AG08395 (cell line): ENCODE measurements around the gene IFITM2.
"Not testable (repeated sequence)": the region's sequence is repeated elsewhere in the genome, so short reads cannot be mapped to it uniquely, and the experiment has no call there.

Experiments
- DNase-seq: peaks from one replicate; pipeline ENCODE4 v3.0.0; 2012; ENCODE audit warnings: mixed read lengths, low spot score

Gene IFITM2

GRCh38 chr11:342328-342727 is 34.7 kb downstream of the IFITM2 start:
- no peak for DNase-seq

GRCh38 chr11:344836-345578 is 37.4 kb downstream of the IFITM2 start:
- DNase-seq: no peak

GRCh38 chr11:346529-346928 is 38.9 kb downstream of the IFITM2 start:
- DNase-seq: no peak

- not testable (repeated sequence) for DNase-seq
These were observed 41.8 kb downstream of the IFITM2 start for GRCh38 chr11:349270-349954.

- not testable (repeated sequence) for DNase-seq
These were observed 42.6 kb downstream of the IFITM2 start for GRCh38 chr11:350033-350722.

GRCh38 chr11:350723-351255 is 43.2 kb downstream of the IFITM2 start:
- no peak for DNase-seq

GRCh38 chr11:351411-351810 is 43.8 kb downstream of the IFITM2 start:
- DNase-seq: no peak

- DNase-seq: no peak
These were observed 44.9 kb downstream of the IFITM2 start for GRCh38 chr11:352456-353031.

- DNase-seq: peak; percentile 83
These were observed 45.7 kb downstream of the IFITM2 start for GRCh38 chr11:353179-353873.

- peak; percentile 93 for DNase-seq
These were observed 48.2 kb downstream of the IFITM2 start for GRCh38 chr11:355581-356458.

GRCh38 chr11:356610-357009 is 49.0 kb downstream of the IFITM2 start:
- no peak for DNase-seq

GRCh38 chr11:357582-357981 is 50.0 kb downstream of the IFITM2 start:
- DNase-seq: no peak

GRCh38 chr11:358129-358800 is 50.6 kb downstream of the IFITM2 start:
- DNase-seq: no peak
